ENCODE data around the gene IER5L.

The IER5L gene

DNA sequence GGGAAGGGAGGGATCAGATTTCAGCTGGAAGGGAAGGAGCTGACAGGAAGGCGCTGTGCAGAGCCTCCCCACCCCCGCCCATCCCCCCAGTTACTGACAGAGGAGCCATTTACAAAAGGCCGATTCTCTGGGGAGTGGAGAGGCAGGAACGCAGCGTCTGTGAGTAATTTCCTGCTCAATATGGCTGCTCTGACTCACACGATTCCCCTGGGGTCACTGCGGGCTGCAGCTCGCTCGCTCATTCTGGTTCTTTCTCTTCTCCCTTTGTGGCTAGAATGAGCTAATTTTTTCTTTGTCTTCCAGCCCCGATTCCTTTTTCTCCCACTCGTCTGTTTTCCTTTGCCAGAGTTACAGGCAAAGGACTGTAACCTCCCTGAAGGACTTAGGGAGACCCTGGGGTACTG lies 38.1 kb downstream of the IER5L start (continued):
- TF ChIP-seq, protein P1, sequence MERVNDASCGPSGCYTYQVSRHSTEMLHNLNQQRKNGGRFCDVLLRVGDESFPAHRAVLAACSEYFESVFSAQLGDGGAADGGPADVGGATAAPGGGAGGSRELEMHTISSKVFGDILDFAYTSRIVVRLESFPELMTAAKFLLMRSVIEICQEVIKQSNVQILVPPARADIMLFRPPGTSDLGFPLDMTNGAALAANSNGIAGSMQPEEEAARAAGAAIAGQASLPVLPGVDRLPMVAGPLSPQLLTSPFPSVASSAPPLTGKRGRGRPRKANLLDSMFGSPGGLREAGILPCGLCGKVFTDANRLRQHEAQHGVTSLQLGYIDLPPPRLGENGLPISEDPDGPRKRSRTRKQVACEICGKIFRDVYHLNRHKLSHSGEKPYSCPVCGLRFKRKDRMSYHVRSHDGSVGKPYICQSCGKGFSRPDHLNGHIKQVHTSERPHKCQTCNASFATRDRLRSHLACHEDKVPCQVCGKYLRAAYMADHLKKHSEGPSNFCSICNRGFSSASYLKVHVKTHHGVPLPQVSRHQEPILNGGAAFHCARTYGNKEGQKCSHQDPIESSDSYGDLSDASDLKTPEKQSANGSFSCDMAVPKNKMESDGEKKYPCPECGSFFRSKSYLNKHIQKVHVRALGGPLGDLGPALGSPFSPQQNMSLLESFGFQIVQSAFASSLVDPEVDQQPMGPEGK (tag by site-specific recombination; IDR thresholded peaks at IDR 0.05) = peak; percentile 94
- TF ChIP-seq EGR2 (tag by site-specific recombination; IDR thresholded peaks at IDR 0.05; ENCODE audit: low read depth) (no peak), ZNF621 (tag by site-specific recombination; IDR thresholded peaks at IDR 0.05) (no peak), KLF8 (tag by site-specific recombination; IDR thresholded peaks at IDR 0.05) (peak; percentile 93), ZNF549 (tag by site-specific recombination; IDR thresholded peaks at IDR 0.05) (no peak), ZSCAN30 (tag by site-specific recombination; IDR thresholded peaks at IDR 0.05) (peak; percentile 97), ZNF350 (tag by site-specific recombination; IDR thresholded peaks at IDR 0.05) (no peak), ZNF785 (tag by site-specific recombination; IDR thresholded peaks at IDR 0.05) (no peak), ZSCAN16 (tag by site-specific recombination; IDR thresholded peaks at IDR 0.05) (peak; percentile 75; the same call in 1 of the 2 replicates), GLIS2 (tag by site-specific recombination; IDR thresholded peaks at IDR 0.05) (0 out of 2 replicates have a peak, but pooled peaks have one; percentile 40), ZNF248 (tag by site-specific recombination; IDR thresholded peaks at IDR 0.05) (no peak), ZNF157 (tag by site-specific recombination; IDR thresholded peaks at IDR 0.05) (no peak), ZNF548 (tag by site-specific recombination; IDR thresholded peaks at IDR 0.05) (no peak), GLIS1 (tag by site-specific recombination; IDR thresholded peaks at IDR 0.05) (peak; percentile 55), WT1 (tag by site-specific recombination; IDR thresholded peaks at IDR 0.05) (peak; percentile 86), ZNF274 (IDR thresholded peaks at IDR 0.05; ENCODE audit: low read length) (no peak), ZNF274 (tag by site-specific recombination; IDR thresholded peaks at IDR 0.05; ENCODE audit: borderline replicate concordance) (no peak), ZNF221 (tag by site-specific recombination; IDR thresholded peaks at IDR 0.05; ENCODE audit: borderline replicate concordance) (no peak), ZNF830 (tag by site-specific recombination; IDR thresholded peaks at IDR 0.05; ENCODE audit: low read depth) (no peak), SP2 (tag by site-specific recombination; IDR thresholded peaks at IDR 0.05) (peak; percentile 75), ZNF239 (tag by site-specific recombination; IDR thresholded peaks at IDR 0.05) (no peak), ZNF423 (tag by site-specific recombination; IDR thresholded peaks at IDR 0.05) (peak; percentile 96), ZFP69B (tag by site-specific recombination; IDR thresholded peaks at IDR 0.05) (0 out of 2 replicates have a peak, but pooled peaks have one; percentile 22), ZNF112 (tag by site-specific recombination; IDR thresholded peaks at IDR 0.05) (no peak), ZNF121 (tag by site-specific recombination; IDR thresholded peaks at IDR 0.05) (no peak), ZNF202 (tag by site-specific recombination; IDR thresholded peaks at IDR 0.05; ENCODE audit: borderline replicate concordance) (no peak), ZNF560 (tag by site-specific recombination; IDR thresholded peaks at IDR 0.05; ENCODE audit: borderline replicate concordance) (no peak)
- TF ChIP-seq, protein P2, sequence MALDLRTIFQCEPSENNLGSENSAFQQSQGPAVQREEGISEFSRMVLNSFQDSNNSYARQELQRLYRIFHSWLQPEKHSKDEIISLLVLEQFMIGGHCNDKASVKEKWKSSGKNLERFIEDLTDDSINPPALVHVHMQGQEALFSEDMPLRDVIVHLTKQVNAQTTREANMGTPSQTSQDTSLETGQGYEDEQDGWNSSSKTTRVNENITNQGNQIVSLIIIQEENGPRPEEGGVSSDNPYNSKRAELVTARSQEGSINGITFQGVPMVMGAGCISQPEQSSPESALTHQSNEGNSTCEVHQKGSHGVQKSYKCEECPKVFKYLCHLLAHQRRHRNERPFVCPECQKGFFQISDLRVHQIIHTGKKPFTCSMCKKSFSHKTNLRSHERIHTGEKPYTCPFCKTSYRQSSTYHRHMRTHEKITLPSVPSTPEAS (tag by site-specific recombination; IDR thresholded peaks at IDR 0.05) = 0 out of 2 replicates have a peak, but pooled peaks have one; percentile 38
- TF ChIP-seq, protein P3, sequence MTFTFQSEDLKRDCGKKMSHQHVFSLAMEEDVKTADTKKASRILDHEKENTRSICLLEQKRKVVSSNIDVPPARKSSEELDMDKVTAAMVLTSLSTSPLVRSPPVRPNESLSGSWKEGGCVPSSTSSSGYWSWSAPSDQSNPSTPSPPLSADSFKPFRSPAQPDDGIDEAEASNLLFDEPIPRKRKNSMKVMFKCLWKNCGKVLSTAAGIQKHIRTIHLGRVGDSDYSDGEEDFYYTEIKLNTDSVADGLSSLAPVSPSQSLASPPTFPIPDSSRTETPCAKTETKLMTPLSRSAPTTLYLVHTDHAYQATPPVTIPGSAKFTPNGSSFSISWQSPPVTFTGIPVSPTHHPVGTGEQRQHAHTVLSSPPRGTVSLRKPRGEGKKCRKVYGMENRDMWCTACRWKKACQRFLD (tag by site-specific recombination; IDR thresholded peaks at IDR 0.05) = no peak
- TF ChIP-seq, protein P4, sequence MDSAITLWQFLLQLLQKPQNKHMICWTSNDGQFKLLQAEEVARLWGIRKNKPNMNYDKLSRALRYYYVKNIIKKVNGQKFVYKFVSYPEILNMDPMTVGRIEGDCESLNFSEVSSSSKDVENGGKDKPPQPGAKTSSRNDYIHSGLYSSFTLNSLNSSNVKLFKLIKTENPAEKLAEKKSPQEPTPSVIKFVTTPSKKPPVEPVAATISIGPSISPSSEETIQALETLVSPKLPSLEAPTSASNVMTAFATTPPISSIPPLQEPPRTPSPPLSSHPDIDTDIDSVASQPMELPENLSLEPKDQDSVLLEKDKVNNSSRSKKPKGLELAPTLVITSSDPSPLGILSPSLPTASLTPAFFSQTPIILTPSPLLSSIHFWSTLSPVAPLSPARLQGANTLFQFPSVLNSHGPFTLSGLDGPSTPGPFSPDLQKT (IDR thresholded peaks at IDR 0.05; ENCODE audit: borderline replicate concordance, low read depth, low read length) = no peak
- TF ChIP-seq, protein P5, sequence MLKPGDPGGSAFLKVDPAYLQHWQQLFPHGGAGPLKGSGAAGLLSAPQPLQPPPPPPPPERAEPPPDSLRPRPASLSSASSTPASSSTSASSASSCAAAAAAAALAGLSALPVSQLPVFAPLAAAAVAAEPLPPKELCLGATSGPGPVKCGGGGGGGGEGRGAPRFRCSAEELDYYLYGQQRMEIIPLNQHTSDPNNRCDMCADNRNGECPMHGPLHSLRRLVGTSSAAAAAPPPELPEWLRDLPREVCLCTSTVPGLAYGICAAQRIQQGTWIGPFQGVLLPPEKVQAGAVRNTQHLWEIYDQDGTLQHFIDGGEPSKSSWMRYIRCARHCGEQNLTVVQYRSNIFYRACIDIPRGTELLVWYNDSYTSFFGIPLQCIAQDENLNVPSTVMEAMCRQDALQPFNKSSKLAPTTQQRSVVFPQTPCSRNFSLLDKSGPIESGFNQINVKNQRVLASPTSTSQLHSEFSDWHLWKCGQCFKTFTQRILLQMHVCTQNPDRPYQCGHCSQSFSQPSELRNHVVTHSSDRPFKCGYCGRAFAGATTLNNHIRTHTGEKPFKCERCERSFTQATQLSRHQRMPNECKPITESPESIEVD (tag by site-specific recombination; IDR thresholded peaks at IDR 0.05) = peak; percentile 75
- TF ChIP-seq, protein P6, sequence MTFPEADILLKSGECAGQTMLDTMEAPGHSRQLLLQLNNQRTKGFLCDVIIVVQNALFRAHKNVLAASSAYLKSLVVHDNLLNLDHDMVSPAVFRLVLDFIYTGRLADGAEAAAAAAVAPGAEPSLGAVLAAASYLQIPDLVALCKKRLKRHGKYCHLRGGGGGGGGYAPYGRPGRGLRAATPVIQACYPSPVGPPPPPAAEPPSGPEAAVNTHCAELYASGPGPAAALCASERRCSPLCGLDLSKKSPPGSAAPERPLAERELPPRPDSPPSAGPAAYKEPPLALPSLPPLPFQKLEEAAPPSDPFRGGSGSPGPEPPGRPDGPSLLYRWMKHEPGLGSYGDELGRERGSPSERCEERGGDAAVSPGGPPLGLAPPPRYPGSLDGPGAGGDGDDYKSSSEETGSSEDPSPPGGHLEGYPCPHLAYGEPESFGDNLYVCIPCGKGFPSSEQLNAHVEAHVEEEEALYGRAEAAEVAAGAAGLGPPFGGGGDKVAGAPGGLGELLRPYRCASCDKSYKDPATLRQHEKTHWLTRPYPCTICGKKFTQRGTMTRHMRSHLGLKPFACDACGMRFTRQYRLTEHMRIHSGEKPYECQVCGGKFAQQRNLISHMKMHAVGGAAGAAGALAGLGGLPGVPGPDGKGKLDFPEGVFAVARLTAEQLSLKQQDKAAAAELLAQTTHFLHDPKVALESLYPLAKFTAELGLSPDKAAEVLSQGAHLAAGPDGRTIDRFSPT (tag by site-specific recombination; IDR thresholded peaks at IDR 0.05) = no peak
